GM12878 (cell line): ENCODE measurements around the gene MIOS. TPM values are rescaled to one million over a fixed set of nuclear protein-coding genes. Genes with fewer than 3 reads are reported as not detected.
A peak's percentile ranks its signal among the peaks of the same experiment; 100 is the strongest.

Experiments used
- ATAC-seq: fragments of 200-7000 bp; cut with Tn5 transposase; 3 replicates; pipeline ENCODE4 v1.9.1; 2020; ENCODE audit warnings: mild to moderate bottlenecking, moderate library complexity
- Bru-seq: library from RNA; stranded (reverse); fragments of 400-500 nt; gene quantifications from one replicate; lab custom pipeline; 2021; lab: Mats Ljungman, UMichigan
- BruChase-seq, 2 experiments: library from RNA; stranded (reverse); fragments of 400-500 nt; gene quantifications; one replicate each; lab custom pipeline; 2021; lab: Mats Ljungman, UMichigan
- BruUV-seq: library from RNA; stranded (reverse); fragments of 400-500 nt; replicated peaks from 2 replicates; lab custom pipeline; 2021; lab: Mats Ljungman, UMichigan
- CTCF ChIA-PET: fragments of 300-600 bp; sonication (Branson Sonifier 250); formaldehyde crosslinking; extraction: SDS; loops from one replicate; lab custom pipeline; 2021; ENCODE audit warnings: inconsistent platforms; lab: Yijun Ruan, JAX
- POLR2A ChIA-PET: fragments of 350-600 bp; formaldehyde crosslinking; extraction: SDS; loops from one replicate; lab custom pipeline; 2021; ENCODE audit warnings: inconsistent platforms; lab: Charles Lee
- RAD21 ChIA-PET: fragments of 300-600 bp; sonication (Branson Sonifier 250); formaldehyde crosslinking; loops from one replicate; lab custom pipeline; 2023; ENCODE audit warnings: antibody characterized with exemption; ENCODE audit not compliant: unreplicated experiment; lab: Charles Lee
- SMC1A ChIA-PET: fragments of 300-600 bp; sonication (Branson Sonifier 250); formaldehyde crosslinking; loops from one replicate; lab custom pipeline; 2023; ENCODE audit not compliant: unreplicated experiment, uncharacterized antibody; lab: Charles Lee
- DNase-seq: peaks from one replicate; pipeline ENCODE4 v3.0.0-alpha.2; 2011; ENCODE audit warnings: low read depth, low spot score
- FAIRE-seq: peaks from 3 replicates; lab custom pipeline; 2011; peaks lifted over from hg19 to GRCh38; lab: Jason Lieb, UNC
- H2AFZ ChIP-seq: 2 replicates; pipeline ENCODE4 v1.6.0; 2011; ENCODE audit warnings: low read depth, low read length, control low read depth; ENCODE audit not compliant: control insufficient read depth
- H3K27ac ChIP-seq: 2 replicates; pipeline ENCODE4 v1.5.1; 2011; ENCODE audit warnings: control low read depth; ENCODE audit not compliant: control insufficient read depth, insufficient read depth
- H3K27me3 ChIP-seq, 2 experiments: replicated peaks in 1 of 2; 2 replicates each; pipeline versions ENCODE4 v1.6.0 to v1.6.1; 2011; ENCODE audit warnings: low read length in 1 of 2; ENCODE audit not compliant: control insufficient read depth in 2 of 2, insufficient read depth in 2 of 2
- H3K36me3 ChIP-seq, 2 experiments: 2 replicates each; pipeline ENCODE4 v1.5.1; 2011; ENCODE audit warnings: low read length in 1 of 2; ENCODE audit not compliant: control insufficient read depth in 2 of 2, insufficient read depth in 2 of 2
- H3K4me1 ChIP-seq: 2 replicates; pipeline ENCODE4 v1.6.1; 2011; ENCODE audit warnings: mild to moderate bottlenecking, low read length, moderate library complexity, mixed read lengths; ENCODE audit not compliant: control insufficient read depth, insufficient read depth
- H3K4me2 ChIP-seq: 2 replicates; pipeline ENCODE4 v1.6.0; 2011; ENCODE audit warnings: control low read depth; ENCODE audit not compliant: control insufficient read depth, insufficient read depth
- H3K4me3 ChIP-seq: fragments of 200-600 bp; sonication (generic); 2 replicates; pipeline ENCODE4 v1.5.1; 2016
- H3K79me2 ChIP-seq: 2 replicates; pipeline ENCODE4 v1.6.0; 2011; ENCODE audit warnings: low read length; ENCODE audit not compliant: control insufficient read depth, insufficient read depth
- H3K9ac ChIP-seq: 2 replicates; pipeline ENCODE4 v1.8.0; 2011; ENCODE audit warnings: low read length, control low read depth, mixed read lengths; ENCODE audit not compliant: control insufficient read depth, insufficient read depth
- H3K9me3 ChIP-seq: replicated peaks from 3 replicates; pipeline ENCODE4 v1.5.1; 2011; ENCODE audit warnings: mild to moderate bottlenecking, low read length; ENCODE audit not compliant: control insufficient read depth, insufficient read depth
- H4K20me1 ChIP-seq: 2 replicates; pipeline ENCODE4 v1.6.0; 2011; ENCODE audit not compliant: control insufficient read depth, insufficient read depth
- MXI1 ChIP-seq: fragments of 150-350 bp; IDR thresholded peaks from 2 replicates; pipeline ENCODE4 v1.6.1; 2011; ENCODE audit warnings: low read depth, mild to moderate bottlenecking, inconsistent platforms, low read length, improper control_type of control experiment
- NR2F1 ChIP-seq: fragments of 450-650 bp; conservative IDR thresholded peaks from 2 replicates; pipeline ENCODE4 v1.6.1; 2017; ENCODE audit warnings: mild to moderate bottlenecking
- POLR2A ChIP-seq: IDR thresholded peaks from 2 replicates; pipeline ENCODE4 v1.6.1; 2011; ENCODE audit warnings: low read depth, mild to moderate bottlenecking, low read length
- RELB ChIP-seq: fragments of 450-650 bp; IDR thresholded peaks from 2 replicates; pipeline ENCODE4 v1.6.1; 2017; ENCODE audit warnings: low read depth, mild to moderate bottlenecking, moderate library complexity
- YY1 ChIP-seq: IDR thresholded peaks from 2 replicates; pipeline ENCODE4 v1.6.1; 2011; ENCODE audit warnings: low read depth, mild to moderate bottlenecking, low read length
- ZBED1 ChIP-seq: IDR thresholded peaks from 2 replicates; pipeline ENCODE4 v1.6.1; 2016; ENCODE audit warnings: borderline replicate concordance
- WGBS: methylation state at CpG from one replicate; pipeline ENCODE4 v1.1.6; 2016; ENCODE audit warnings: low lambda C conversion rate; ENCODE audit not compliant: insufficient replicate concordance, insufficient coverage; ENCODE audit errors: missing lambda C conversion rate; 5-methylcytosine and 5-hydroxymethylcytosine counted together
- in situ Hi-C: fragments of 300-500 bp; cut with MboI; formaldehyde crosslinking; loops from 9 replicates; pipeline ENCODE4 v1.14.3; 2018; ENCODE audit warnings: mixed read lengths
- intact Hi-C: fragments of 100-400 bp; cut with micrococcal nuclease; formaldehyde crosslinking; loops from one replicate; pipeline ENCODE4 v1.14.2; 2022; ENCODE audit not compliant: unreplicated experiment
- long read RNA-seq, 2 experiments: library from polyadenylated mRNA; unstranded; transcript quantifications; one replicate each; pipeline ENCODE4 v2.0.0, GENCODE V29; 2019 to 2020
- polyA minus RNA-seq, 3 experiments: library from RNA; depleted of rRNA, polyadenylated mRNA; stranded (reverse); fragments of >200 nt; gene quantifications; 2 replicates each; pipeline ENCODE4 v1.2.3, GENCODE V29; 2011
- polyA plus RNA-seq, 11 experiments: library from polyadenylated mRNA; depleted of rRNA in 4 of 11; unstranded in 6 of 11; stranded (reverse) in 5 of 11; fragments of >200 nt; fragmentation: Nextera tagmentation in 4 of 11; fragmentation: Illumina TruSeq in 1 of 11; extraction: Ambion mirVana in 4 of 11; extraction: Trizol in 1 of 11; gene quantifications; 1 replicate in 1 of 11; 2 replicates in 10 of 11; pipeline versions ENCODE4 v1.2.1 to v1.2.3, GENCODE V29; 2011 to 2016; ENCODE audit warnings: inconsistent platforms in 2 of 11, missing spikeins in 2 of 11, low read depth in 1 of 11
- total RNA-seq, 4 experiments: library from RNA; depleted of rRNA in 3 of 4; stranded (reverse); fragments of >200 nt in 3 of 4; fragmentation: Illumina TruSeq in 1 of 4; extraction: Trizol in 1 of 4; gene quantifications; 2 replicates each; pipeline versions ENCODE4 v1.2.1 to v1.2.3, GENCODE V29; 2013 to 2021
- TF ChIP-seq, protein P1 (sequence below): fragments of 450-650 bp; IDR thresholded peaks from 2 replicates; pipeline ENCODE4 v1.6.1; 2016; ENCODE audit warnings: mild to moderate bottlenecking, moderate library complexity, borderline replicate concordance

The MIOS gene
- total RNA-seq (2013; cell fraction: nucleolus; rRNA removed) = 430 and 456 TPM in 2 replicates
- total RNA-seq (2014; rRNA removed) = 59.7 and 66.3 TPM in 2 replicates
- 57.4 and 60.5 TPM in 2 replicates for total RNA-seq (2014; rRNA removed; fragmentation: Illumina TruSeq; extraction: Trizol)
- 54.7 and 56.8 TPM in 2 replicates for total RNA-seq (2021)
- polyA plus RNA-seq (2011; ENCODE audit: low read depth) = 34.6 TPM
- polyA plus RNA-seq (2011; rRNA removed) = 94.9 and 153 TPM in 2 replicates
- polyA plus RNA-seq (2011; cell fraction: cytosol; rRNA removed) = 40.6 and 45.4 TPM in 2 replicates
- polyA plus RNA-seq (2011; cell fraction: nucleus; rRNA removed) = 67.2 and 74.7 TPM in 2 replicates
- 31.3 and 46.9 TPM in 2 replicates for polyA plus RNA-seq (2012)
- polyA plus RNA-seq (2014; fragmentation: Illumina TruSeq; extraction: Trizol) = 41.7 and 59.1 TPM in 2 replicates
- 10 to 100 TPM; 13.1 to 18.7 TPM for polyA plus RNA-seq (2014; fragmentation: Nextera tagmentation; extraction: Ambion mirVana)
- 32.6 and 44.7 TPM in 2 replicates for polyA plus RNA-seq (2014; rRNA removed)
- 10 to 100 TPM; 52.5 to 55.8 TPM for polyA plus RNA-seq (2016; fragmentation: Nextera tagmentation; extraction: Ambion mirVana)
- 121 and 193 TPM in 2 replicates for polyA minus RNA-seq (2011; rRNA and poly(A)+ RNA removed)
- polyA minus RNA-seq (2011; cell fraction: cytosol; rRNA and poly(A)+ RNA removed) = 36.8 and 39.8 TPM in 2 replicates
- 174 and 202 TPM in 2 replicates for polyA minus RNA-seq (2011; cell fraction: nucleus; rRNA and poly(A)+ RNA removed)
- Bru-seq, nascent RNA = percentile 95 among the genes with signal in this experiment
- BruChase-seq, experiment 1, labeled RNA remaining after a 6-hour chase = percentile 81 among the genes with signal in this experiment
- BruChase-seq, experiment 2, labeled RNA remaining after a 2-hour chase = percentile 91 among the genes with signal in this experiment
- long read RNA-seq, experiment 1, partial matches to known transcripts = 4 of 32 reads
- long read RNA-seq, experiment 1, other reads (novel, unspliced or antisense) = 23 of 32 reads
- long read RNA-seq, experiment 2, transcript MIOS-202 (12 exons, 3,095 nt) = major isoform, 27 of 93 reads
- long read RNA-seq, experiment 2, partial matches to known transcripts = 35 of 93 reads
- long read RNA-seq, experiment 2, other reads (novel, unspliced or antisense) = 27 of 93 reads

DNA sequence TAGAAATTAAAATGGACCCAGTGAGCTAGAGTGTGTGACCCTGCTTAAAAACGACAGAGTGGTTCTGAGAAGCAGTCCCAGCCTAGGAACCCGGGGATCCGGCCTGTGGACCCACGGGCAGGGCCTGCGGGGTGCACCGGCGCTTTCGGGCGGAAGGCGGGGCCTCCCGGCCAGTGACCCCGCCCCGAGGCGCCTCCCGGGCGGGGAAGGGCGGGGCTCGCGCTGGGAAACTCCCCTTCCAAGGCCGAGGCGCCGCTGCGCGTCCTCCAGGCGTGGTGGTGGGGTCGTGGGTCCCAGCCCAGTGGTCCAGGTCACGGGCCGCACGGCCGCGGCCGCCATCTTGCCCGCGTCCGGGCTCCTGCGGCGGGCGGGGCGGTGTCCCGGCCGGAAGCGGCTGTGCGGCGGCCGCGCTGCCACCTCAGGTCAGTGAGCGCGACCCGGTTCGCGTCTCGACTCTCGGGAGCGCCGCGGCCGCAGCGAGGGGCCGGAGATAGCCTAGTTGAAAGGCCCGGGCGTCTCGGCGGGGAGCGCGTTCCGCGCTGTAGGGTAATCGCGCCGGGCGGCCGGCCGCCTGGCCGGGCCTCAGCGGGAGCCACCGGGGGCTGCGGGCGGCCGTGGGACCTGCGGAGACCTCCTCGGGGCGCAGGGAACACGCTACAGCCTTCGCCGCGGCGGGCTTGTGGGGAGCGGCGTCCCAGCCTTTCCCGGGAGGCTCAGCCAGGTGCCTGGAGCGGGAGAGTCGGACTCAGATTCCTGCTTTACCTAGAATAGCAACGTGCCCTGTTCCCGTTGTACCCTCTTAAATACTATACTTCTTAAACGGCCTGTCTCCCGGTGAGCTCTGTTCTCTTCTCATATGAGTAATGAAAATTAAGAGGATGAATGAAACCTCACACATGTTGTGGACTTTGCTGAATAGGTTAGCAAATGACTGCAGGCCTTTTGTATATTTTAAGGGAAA lies at the start of gene MIOS:
TSS of gene MIOS (plus strand) at position 234 of the 961 bp plus-strand sequence. CDS start 5,592 bp downstream, outside the sequence.
- Histone ChIP-seq H3K4me3 (peak within 1 kb of the TSS; percentile 89), H3K4me1 (peaks cover 9% of the 10 kb centered on the region), H2AFZ (peak within 1 kb of the TSS; percentile 94), H4K20me1 (no peaks in the 10 kb centered on the region), H3K4me2 (peak within 1 kb of the TSS; percentile 85), H3K27ac (peak within 1 kb of the TSS; percentile 99), H3K9me3 (no peaks in the 10 kb centered on the region), H3K36me3 (no peaks in the 10 kb centered on the region), H3K27me3 (no peaks in the 10 kb centered on the region), H3K79me2 (peaks cover 51% of the 10 kb centered on the region), H3K9ac (peak within 1 kb of the TSS; percentile 93)
- ChIA-PET RAD21 (interaction anchor here (2.4 to 2.8 kb wide), 2 partner anchors 74 to 384 kb away, joined by 12 to 22 read pairs; partner anchors contain the start of genes C1GALT1 and UMAD1), POLR2A (interaction anchor here (1.4 to 2.7 kb wide), 2 partner anchors 73 to 559 kb away, joined by 3 to 15 read pairs; partner anchors contain the start of gene UMAD1), SMC1A (interaction anchor here (0.8 to 1.9 kb wide), 5 partner anchors 11 to 142 kb away, joined by 3 to 6 read pairs (median 3); no protein-coding TSS in a partner anchor), CTCF (interaction anchor here (0.6 to 1.4 kb wide), 2 partner anchors 111 to 385 kb away, joined by 3 read pairs; no protein-coding TSS in a partner anchor)
- ATAC-seq (peak; percentile 74), FAIRE-seq (no peak), DNase-seq (no peak)
- BruUV-seq = no TSS peak
- WGBS = under 1% methylated on average over 67 of the region's 96 CpGs
- in situ Hi-C loops (no loop called here), intact Hi-C loops (loop anchor here (5.0 kb wide), 4 partner anchors 250 to 550 kb away; partner anchors contain the start of gene GLCCI1)
- TF ChIP-seq NR2F1 (peak; percentile 98), YY1 (peak; percentile 96), RELB (0 out of 2 replicates have a peak, but pooled peaks have one; percentile 25), ZBED1 (no peak), POLR2A (peak; percentile 89), MXI1 (0 out of 2 replicates have a peak, but pooled peaks have one; percentile 27)
- TF ChIP-seq, protein P1, sequence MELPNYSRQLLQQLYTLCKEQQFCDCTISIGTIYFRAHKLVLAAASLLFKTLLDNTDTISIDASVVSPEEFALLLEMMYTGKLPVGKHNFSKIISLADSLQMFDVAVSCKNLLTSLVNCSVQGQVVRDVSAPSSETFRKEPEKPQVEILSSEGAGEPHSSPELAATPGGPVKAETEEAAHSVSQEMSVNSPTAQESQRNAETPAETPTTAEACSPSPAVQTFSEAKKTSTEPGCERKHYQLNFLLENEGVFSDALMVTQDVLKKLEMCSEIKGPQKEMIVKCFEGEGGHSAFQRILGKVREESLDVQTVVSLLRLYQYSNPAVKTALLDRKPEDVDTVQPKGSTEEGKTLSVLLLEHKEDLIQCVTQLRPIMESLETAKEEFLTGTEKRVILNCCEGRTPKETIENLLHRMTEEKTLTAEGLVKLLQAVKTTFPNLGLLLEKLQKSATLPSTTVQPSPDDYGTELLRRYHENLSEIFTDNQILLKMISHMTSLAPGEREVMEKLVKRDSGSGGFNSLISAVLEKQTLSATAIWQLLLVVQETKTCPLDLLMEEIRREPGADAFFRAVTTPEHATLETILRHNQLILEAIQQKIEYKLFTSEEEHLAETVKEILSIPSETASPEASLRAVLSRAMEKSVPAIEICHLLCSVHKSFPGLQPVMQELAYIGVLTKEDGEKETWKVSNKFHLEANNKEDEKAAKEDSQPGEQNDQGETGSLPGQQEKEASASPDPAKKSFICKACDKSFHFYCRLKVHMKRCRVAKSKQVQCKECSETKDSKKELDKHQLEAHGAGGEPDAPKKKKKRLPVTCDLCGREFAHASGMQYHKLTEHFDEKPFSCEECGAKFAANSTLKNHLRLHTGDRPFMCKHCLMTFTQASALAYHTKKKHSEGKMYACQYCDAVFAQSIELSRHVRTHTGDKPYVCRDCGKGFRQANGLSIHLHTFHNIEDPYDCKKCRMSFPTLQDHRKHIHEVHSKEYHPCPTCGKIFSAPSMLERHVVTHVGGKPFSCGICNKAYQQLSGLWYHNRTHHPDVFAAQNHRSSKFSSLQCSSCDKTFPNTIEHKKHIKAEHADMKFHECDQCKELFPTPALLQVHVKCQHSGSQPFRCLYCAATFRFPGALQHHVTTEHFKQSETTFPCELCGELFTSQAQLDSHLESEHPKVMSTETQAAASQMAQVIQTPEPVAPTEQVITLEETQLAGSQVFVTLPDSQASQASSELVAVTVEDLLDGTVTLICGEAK = peak; percentile 59; the same call in 1 of the 2 replicates
